ENCODE measurements around the gene LNPK. TPM values are rescaled to one million over a fixed set of nuclear protein-coding genes. Genes with fewer than 3 reads are reported as not detected.

The LNPK gene
- 18.6 TPM for polyA plus RNA-seq (2013, experiment 1 of 2)
- 19.2 TPM for polyA plus RNA-seq (2013, experiment 2 of 2)

GRCh38 chr2:176001916-176002687, at the start of gene LNPK:
Gene LNPK (minus strand): TSS chr2:176002267. CDS start chr2:175995584, 6,683 bp downstream.
- Histone ChIP-seq H2BK120ac (ENCODE audit: low read depth, low read length) (peak within 1 kb of the TSS; percentile 80), H3K4ac (ENCODE audit: low read depth in 1 of 2, low read length in 2 of 2) (peak within 1 kb of the TSS; percentile 47 to 88), H3K4me3 (ENCODE audit: insufficient read depth in 1 of 2, low read depth in 1 of 2, low read length in 2 of 2) (peak within 1 kb of the TSS; percentile 83 to 86), H2BK12ac (ENCODE audit: low read length in 2 of 2) (peak within 1 kb of the TSS in 1 of 2 experiments; percentile 54), H4K91ac (ENCODE audit: low read length) (peak within 1 kb of the TSS; percentile 82), H3K23ac (ENCODE audit: low read length in 2 of 2) (peak within 1 kb of the TSS in 1 of 2 experiments; percentile 93), H2BK5ac (ENCODE audit: low read depth, low read length, poor library complexity, severe bottlenecking) (peak within 1 kb of the TSS; percentile 4), H2BK15ac (ENCODE audit: low read depth, poor library complexity, severe bottlenecking) (peak within 1 kb of the TSS; percentile 6), H3K9ac (ENCODE audit: low read length) (peak within 1 kb of the TSS; percentile 89), H3K4me2 (ENCODE audit: low read length, poor library complexity, severe bottlenecking) (peak within 1 kb of the TSS; percentile 98), H3K14ac (ENCODE audit: low read length in 2 of 2) (peak within 1 kb of the TSS; percentile 9 to 46), H2AFZ (ENCODE audit: low read depth, low read length) (peak within 1 kb of the TSS; percentile 92), H3K9me3 (ENCODE audit: control insufficient read depth, low read length) (no peaks in the 10 kb centered on the region), H3K4me1 (ENCODE audit: control insufficient read depth, insufficient read depth, low read depth, low read length) (peaks cover 3% of the 10 kb centered on the region), H3K27ac (ENCODE audit: low read length, poor library complexity, severe bottlenecking) (peak within 1 kb of the TSS; percentile 66), H3K36me3 (ENCODE audit: control insufficient read depth in 1 of 2, insufficient read depth in 2 of 2, low read depth in 1 of 2, low read length in 2 of 2) (no peaks in the 10 kb centered on the region), H3K79me1 (replicated peaks; ENCODE audit: low read length, poor library complexity, severe bottlenecking) (peaks cover 15% of the 10 kb centered on the region), H2AK5ac (ENCODE audit: low read length, severe bottlenecking) (no peak within 1 kb of the TSS), H3K27me3 (ENCODE audit: control insufficient read depth in 1 of 2, insufficient read depth in 1 of 2, low read length in 2 of 2) (no peaks in the 10 kb centered on the region), H3K18ac (ENCODE audit: low read depth in 1 of 2, low read length in 2 of 2) (peak within 1 kb of the TSS; percentile 72 to 80), H4K8ac (ENCODE audit: low read length) (peak within 1 kb of the TSS; percentile 95)
- DNase-seq, result peak; percentile 91
- WGBS, result 2% methylated on average over 46 of the region's 57 CpGs

GRCh38 chr2:176039375-176039774, 37.3 kb upstream of the LNPK start:
- Histone ChIP-seq H3K9ac (ENCODE audit: low read length) (no peak overlapping the region), H3K4me2 (ENCODE audit: low read length, poor library complexity, severe bottlenecking) (no peak overlapping the region), H3K14ac (ENCODE audit: low read length in 2 of 2) (no peak overlapping the region), H3K4ac (ENCODE audit: low read depth in 1 of 2, low read length in 2 of 2) (no peak overlapping the region), H2BK120ac (ENCODE audit: low read depth, low read length) (no peak overlapping the region), H3K79me1 (replicated peaks; ENCODE audit: low read length, poor library complexity, severe bottlenecking) (no peaks in the 10 kb centered on the region), H3K4me3 (ENCODE audit: insufficient read depth in 1 of 2, low read depth in 1 of 2, low read length in 2 of 2) (no peak overlapping the region), H2AFZ (ENCODE audit: low read depth, low read length) (no peak overlapping the region), H3K27me3 (ENCODE audit: control insufficient read depth in 1 of 2, insufficient read depth in 1 of 2, low read length in 2 of 2) (peaks cover 3 to 4% of the 10 kb centered on the region in 2 experiments), H3K23ac (ENCODE audit: low read length in 2 of 2) (no peak overlapping the region), H4K91ac (ENCODE audit: low read length) (no peak overlapping the region), H2BK5ac (ENCODE audit: low read depth, low read length, poor library complexity, severe bottlenecking) (no peak overlapping the region), H3K18ac (ENCODE audit: low read depth in 1 of 2, low read length in 2 of 2) (no peak overlapping the region), H3K9me3 (ENCODE audit: control insufficient read depth, low read length) (no peaks in the 10 kb centered on the region), H2AK5ac (ENCODE audit: low read length, severe bottlenecking) (no peak overlapping the region), H3K36me3 (ENCODE audit: control insufficient read depth in 1 of 2, insufficient read depth in 2 of 2, low read depth in 1 of 2, low read length in 2 of 2) (no peaks in the 10 kb centered on the region), H4K8ac (ENCODE audit: low read length) (no peak overlapping the region), H3K27ac (ENCODE audit: low read length, poor library complexity, severe bottlenecking) (no peak overlapping the region), H2BK15ac (ENCODE audit: low read depth, poor library complexity, severe bottlenecking) (no peak overlapping the region), H3K4me1 (ENCODE audit: control insufficient read depth, insufficient read depth, low read depth, low read length) (no peaks in the 10 kb centered on the region), H2BK12ac (ENCODE audit: low read length in 2 of 2) (no peak overlapping the region)
- DNase-seq, result no peak
- WGBS, result 82% methylated on average over 3 of the region's 3 CpGs

GRCh38 chr2:176038694-176039093, 36.6 kb upstream of the LNPK start:
- Histone ChIP-seq H2BK5ac (ENCODE audit: low read depth, low read length, poor library complexity, severe bottlenecking) (no peak overlapping the region), H3K4me1 (ENCODE audit: control insufficient read depth, insufficient read depth, low read depth, low read length) (no peaks in the 10 kb centered on the region), H3K9ac (ENCODE audit: low read length) (no peak overlapping the region), H3K27me3 (ENCODE audit: control insufficient read depth in 1 of 2, insufficient read depth in 1 of 2, low read length in 2 of 2) (peaks cover 3 to 4% of the 10 kb centered on the region in 2 experiments), H4K8ac (ENCODE audit: low read length) (no peak overlapping the region), H3K36me3 (ENCODE audit: control insufficient read depth in 1 of 2, insufficient read depth in 2 of 2, low read depth in 1 of 2, low read length in 2 of 2) (no peaks in the 10 kb centered on the region), H3K4me2 (ENCODE audit: low read length, poor library complexity, severe bottlenecking) (no peak overlapping the region), H2BK12ac (ENCODE audit: low read length in 2 of 2) (no peak overlapping the region), H2AK5ac (ENCODE audit: low read length, severe bottlenecking) (no peak overlapping the region), H3K23ac (ENCODE audit: low read length in 2 of 2) (no peak overlapping the region), H4K91ac (ENCODE audit: low read length) (no peak overlapping the region), H3K79me1 (replicated peaks; ENCODE audit: low read length, poor library complexity, severe bottlenecking) (no peaks in the 10 kb centered on the region), H3K4ac (ENCODE audit: low read depth in 1 of 2, low read length in 2 of 2) (no peak overlapping the region), H3K14ac (ENCODE audit: low read length in 2 of 2) (no peak overlapping the region), H2BK15ac (ENCODE audit: low read depth, poor library complexity, severe bottlenecking) (no peak overlapping the region), H2BK120ac (ENCODE audit: low read depth, low read length) (no peak overlapping the region), H3K18ac (ENCODE audit: low read depth in 1 of 2, low read length in 2 of 2) (no peak overlapping the region), H3K9me3 (ENCODE audit: control insufficient read depth, low read length) (no peaks in the 10 kb centered on the region), H3K4me3 (ENCODE audit: insufficient read depth in 1 of 2, low read depth in 1 of 2, low read length in 2 of 2) (no peak overlapping the region), H3K27ac (ENCODE audit: low read length, poor library complexity, severe bottlenecking) (no peak overlapping the region), H2AFZ (ENCODE audit: low read depth, low read length) (no peak overlapping the region)
- 43% methylated on average over 1 of the region's 2 CpGs for WGBS
- DNase-seq, result no peak

GRCh38 chr2:176035013-176035691, 33.1 kb upstream of the LNPK start:
- no peak overlapping the region for H3K14ac ChIP-seq (ENCODE audit: low read length in 2 of 2)
- no peak overlapping the region for H3K4me3 ChIP-seq (ENCODE audit: insufficient read depth in 1 of 2, low read depth in 1 of 2, low read length in 2 of 2)
- WGBS, result 84% methylated on average over 4 of the region's 6 CpGs
- H3K4me2 ChIP-seq (ENCODE audit: low read length, poor library complexity, severe bottlenecking), result no peak overlapping the region
- H3K27ac ChIP-seq (ENCODE audit: low read length, poor library complexity, severe bottlenecking), result no peak overlapping the region
- no peak overlapping the region for H2AK5ac ChIP-seq (ENCODE audit: low read length, severe bottlenecking)
- H2BK120ac ChIP-seq (ENCODE audit: low read depth, low read length), result no peak overlapping the region
- H4K91ac ChIP-seq (ENCODE audit: low read length), result no peak overlapping the region
- H3K9ac ChIP-seq (ENCODE audit: low read length), result no peak overlapping the region
- no peak overlapping the region for H3K18ac ChIP-seq (ENCODE audit: low read depth in 1 of 2, low read length in 2 of 2)
- H3K79me1 ChIP-seq (replicated peaks; ENCODE audit: low read length, poor library complexity, severe bottlenecking), result no peaks in the 10 kb centered on the region
- H4K8ac ChIP-seq (ENCODE audit: low read length), result no peak overlapping the region
- peaks cover 0 to 4% of the 10 kb centered on the region in 2 experiments for H3K27me3 ChIP-seq (ENCODE audit: control insufficient read depth in 1 of 2, insufficient read depth in 1 of 2, low read length in 2 of 2)
- H3K9me3 ChIP-seq (ENCODE audit: control insufficient read depth, low read length), result no peaks in the 10 kb centered on the region
- H2AFZ ChIP-seq (ENCODE audit: low read depth, low read length), result no peak overlapping the region
- H2BK12ac ChIP-seq (ENCODE audit: low read length in 2 of 2), result no peak overlapping the region
- H2BK5ac ChIP-seq (ENCODE audit: low read depth, low read length, poor library complexity, severe bottlenecking), result no peak overlapping the region
- H3K4ac ChIP-seq (ENCODE audit: low read depth in 1 of 2, low read length in 2 of 2), result no peak overlapping the region
- no peaks in the 10 kb centered on the region for H3K4me1 ChIP-seq (ENCODE audit: control insufficient read depth, insufficient read depth, low read depth, low read length)
- H3K36me3 ChIP-seq (ENCODE audit: control insufficient read depth in 1 of 2, insufficient read depth in 2 of 2, low read depth in 1 of 2, low read length in 2 of 2), result no peaks in the 10 kb centered on the region
- no peak for DNase-seq
- no peak overlapping the region for H2BK15ac ChIP-seq (ENCODE audit: low read depth, poor library complexity, severe bottlenecking)
- no peak overlapping the region for H3K23ac ChIP-seq (ENCODE audit: low read length in 2 of 2)
